GM21367 (cell line): Measurements from ENCODE around the gene PSMB10.

Source experiments
- ATAC-seq: cut with Tn5 transposase; IDR thresholded peaks from one replicate; pipeline ENCODE4 v1.9.1; 2021; ENCODE audit not compliant: unreplicated experiment

PSMB10 gene

GRCh38 chr16:67964477-67965131 lies 28.0 kb upstream of the PSMB10 start:
- no peak for ATAC-seq

- ATAC-seq, result no peak
These were observed 27.1 kb upstream of the PSMB10 start for GRCh38 chr16:67963662-67964321.

- ATAC-seq, result no peak
These were observed 26.6 kb upstream of the PSMB10 start for GRCh38 chr16:67963292-67963661.

GRCh38 chr16:67962135-67962534 lies 25.5 kb upstream of the PSMB10 start:
- ATAC-seq, result no peak

- ATAC-seq, result no peak
These were observed 24.9 kb upstream of the PSMB10 start for GRCh38 chr16:67961551-67961957.

- no peak for ATAC-seq
These were observed 23.1 kb upstream of the PSMB10 start for GRCh38 chr16:67959536-67960329.

GRCh38 chr16:67957622-67958021 lies 21.0 kb upstream of the PSMB10 start:
- no peak for ATAC-seq

- no peak for ATAC-seq
These were observed 18.0 kb upstream of the PSMB10 start for GRCh38 chr16:67954421-67955196.

- ATAC-seq, result no peak
These were observed 17.2 kb upstream of the PSMB10 start for GRCh38 chr16:67953641-67954375.

GRCh38 chr16:67951485-67951884 lies 14.8 kb upstream of the PSMB10 start:
- ATAC-seq, result no peak

GRCh38 chr16:67950335-67950843 lies 13.7 kb upstream of the PSMB10 start:
- ATAC-seq, result no peak

- no peak for ATAC-seq
These were observed 13.0 kb upstream of the PSMB10 start for GRCh38 chr16:67949645-67950044.

GRCh38 chr16:67948015-67948414 lies 11.4 kb upstream of the PSMB10 start:
- no peak for ATAC-seq

GRCh38 chr16:67946966-67947558 lies 10.4 kb upstream of the PSMB10 start:
- ATAC-seq, result no peak

- no peak for ATAC-seq
These were observed 9.5 kb upstream of the PSMB10 start for GRCh38 chr16:67946128-67946569.

- ATAC-seq, result no peak
These were observed 8.8 kb upstream of the PSMB10 start for GRCh38 chr16:67945392-67945933.

GRCh38 chr16:67944690-67945391 lies 8.2 kb upstream of the PSMB10 start:
- ATAC-seq, result no peak

GRCh38 chr16:67943619-67944504 lies 7.2 kb upstream of the PSMB10 start, which contains the start of gene LCAT:
LCAT (minus strand) TSS chr16:67944120; CDS start chr16:67944101, 19 bp downstream.
- no peak for ATAC-seq
